Natural killer cell (primary cell): ENCODE measurements around the gene SDC3. TPM values are rescaled to one million over a fixed set of nuclear protein-coding genes. Genes with fewer than 3 reads are reported as not detected.

Experiments used
- ATAC-seq, 3 donors: fragments of 150-1000 bp in 2 of 3; fragments of 200-7000 bp in 1 of 3; cut with Tn5 transposase; 1 replicate in 1 of 3; 2 replicates in 2 of 3; pipeline ENCODE4 v1.10.0; 2021; ENCODE audit warnings: mild to moderate bottlenecking in 2 of 3, moderate library complexity in 2 of 3
- DNase-seq, 2 donors: peaks; one replicate each; pipeline versions ENCODE4 v3.0.0 to v3.0.0-alpha.2; 2013 to 2021; ENCODE audit warnings: mixed read lengths in 1 of 2
- H3K27ac ChIP-seq: one replicate; pipeline ENCODE4 v1.5.1; 2013; ENCODE audit warnings: mild to moderate bottlenecking, low read length
- H3K27me3 ChIP-seq: one replicate; pipeline ENCODE4 v1.6.1; 2013; ENCODE audit warnings: low read length; ENCODE audit not compliant: control insufficient read depth, insufficient read depth
- H3K36me3 ChIP-seq: one replicate; pipeline ENCODE4 v1.6.1; 2013; ENCODE audit warnings: low read length; ENCODE audit not compliant: control insufficient read depth, insufficient read depth
- H3K4me1 ChIP-seq: one replicate; pipeline ENCODE4 v1.6.1; 2013; ENCODE audit warnings: low read length; ENCODE audit not compliant: control insufficient read depth, insufficient read depth
- H3K4me3 ChIP-seq: one replicate; pipeline ENCODE4 v1.5.1; 2013; ENCODE audit warnings: low read length
- H3K9me3 ChIP-seq: one replicate; pipeline ENCODE4 v1.6.1; 2013; ENCODE audit warnings: low read length; ENCODE audit not compliant: control insufficient read depth, insufficient read depth
- H3K27ac Mint-ChIP-seq, 2 donors: one replicate each; pipeline ENCODE4 v1.8.0; 2022; ENCODE audit warnings: mild to moderate bottlenecking in 2 of 2, mixed read lengths in 2 of 2, moderate library complexity in 1 of 2
- H3K27me3 Mint-ChIP-seq, 2 donors: one replicate each; pipeline ENCODE4 v1.8.0; 2022; ENCODE audit warnings: low read depth in 2 of 2, mixed read lengths in 2 of 2
- H3K36me3 Mint-ChIP-seq: one replicate; pipeline ENCODE4 v1.8.0; 2022; ENCODE audit warnings: mixed read lengths
- H3K4me1 Mint-ChIP-seq, 2 donors: one replicate each; pipeline ENCODE4 v1.8.0; 2022; ENCODE audit warnings: mixed read lengths in 2 of 2
- H3K4me3 Mint-ChIP-seq: one replicate; pipeline ENCODE4 v1.8.0; 2022; ENCODE audit warnings: mild to moderate bottlenecking, moderate library complexity, mixed read lengths
- H3K9me3 Mint-ChIP-seq, 2 donors: one replicate each; pipeline ENCODE4 v1.8.0; 2022; ENCODE audit warnings: mixed read lengths in 2 of 2
- WGBS: methylation state at CpG from one replicate; pipeline ENCODE4 v1.1.7; 2013; ENCODE audit warnings: missing lambda C conversion rate; ENCODE audit not compliant: insufficient coverage; 5-methylcytosine and 5-hydroxymethylcytosine counted together
- intact Hi-C: fragments of 100-400 bp; cut with micrococcal nuclease; formaldehyde crosslinking; loops from one replicate; pipeline ENCODE4 v1.14.2; 2022
- total RNA-seq, 4 donors: library from RNA; stranded (reverse); fragments of 120-200 nt in 1 of 4; gene quantifications; one replicate each; pipeline versions ENCODE4 v1.2.3 to v1.2.4, GENCODE V29; 2013 to 2022
- TF ChIP-seq, protein P1 (sequence below): fragments of 200-600 bp; IDR thresholded peaks from one replicate; pipeline ENCODE4 v1.8.0; 2022; ENCODE audit warnings: antibody characterized with exemption

The SDC3 gene
- total RNA-seq, 3 donors from 2014 or later (not counting 1 experiment from before 2014, with no cell fraction given) = 0.33 to 0.63 TPM; not detected in 1

DNA sequence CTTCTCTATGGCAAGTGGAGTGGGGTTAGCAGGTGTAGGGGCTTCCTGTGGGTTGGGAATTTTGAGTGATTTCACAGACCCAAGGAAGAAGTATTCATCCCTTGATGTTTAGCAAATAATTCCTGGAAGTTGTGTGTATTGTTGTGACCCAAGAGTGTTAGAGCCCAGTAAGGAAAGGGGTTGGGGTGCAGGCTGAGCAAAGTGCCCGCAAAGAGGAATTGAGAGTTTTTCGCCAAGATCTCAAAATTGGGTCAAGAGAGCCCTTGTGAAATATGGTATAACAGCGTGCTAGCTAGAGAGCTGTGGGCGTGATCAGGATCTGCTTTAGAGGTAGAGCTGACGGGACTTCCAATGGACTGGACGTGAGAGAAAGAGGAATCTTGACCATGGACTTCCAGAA lies 78.0 kb downstream of the SDC3 start:
- H3K4me1 Mint-ChIP-seq = no peaks in the 10 kb centered on the region
- no peaks in the 10 kb centered on the region for H3K36me3 Mint-ChIP-seq
- Histone ChIP-seq H3K9me3 (no peaks in the 10 kb centered on the region), H3K4me3 (no peak overlapping the region), H3K27me3 (no peaks in the 10 kb centered on the region), H3K4me1 (no peaks in the 10 kb centered on the region), H3K36me3 (no peaks in the 10 kb centered on the region), H3K27ac (no peak overlapping the region)
- no peak overlapping the region for H3K4me3 Mint-ChIP-seq
- DNase-seq = no peak
- TF ChIP-seq, protein P1, sequence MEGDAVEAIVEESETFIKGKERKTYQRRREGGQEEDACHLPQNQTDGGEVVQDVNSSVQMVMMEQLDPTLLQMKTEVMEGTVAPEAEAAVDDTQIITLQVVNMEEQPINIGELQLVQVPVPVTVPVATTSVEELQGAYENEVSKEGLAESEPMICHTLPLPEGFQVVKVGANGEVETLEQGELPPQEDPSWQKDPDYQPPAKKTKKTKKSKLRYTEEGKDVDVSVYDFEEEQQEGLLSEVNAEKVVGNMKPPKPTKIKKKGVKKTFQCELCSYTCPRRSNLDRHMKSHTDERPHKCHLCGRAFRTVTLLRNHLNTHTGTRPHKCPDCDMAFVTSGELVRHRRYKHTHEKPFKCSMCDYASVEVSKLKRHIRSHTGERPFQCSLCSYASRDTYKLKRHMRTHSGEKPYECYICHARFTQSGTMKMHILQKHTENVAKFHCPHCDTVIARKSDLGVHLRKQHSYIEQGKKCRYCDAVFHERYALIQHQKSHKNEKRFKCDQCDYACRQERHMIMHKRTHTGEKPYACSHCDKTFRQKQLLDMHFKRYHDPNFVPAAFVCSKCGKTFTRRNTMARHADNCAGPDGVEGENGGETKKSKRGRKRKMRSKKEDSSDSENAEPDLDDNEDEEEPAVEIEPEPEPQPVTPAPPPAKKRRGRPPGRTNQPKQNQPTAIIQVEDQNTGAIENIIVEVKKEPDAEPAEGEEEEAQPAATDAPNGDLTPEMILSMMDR = no peak
- H3K9me3 Mint-ChIP-seq = no peaks in the 10 kb centered on the region
- 78% methylated on average over 6 of the region's 6 CpGs for WGBS
- no peak for ATAC-seq
- no peak overlapping the region for H3K27ac Mint-ChIP-seq
- intact Hi-C loops = no loop called here
- peaks cover 27 to 51% of the 10 kb centered on the region in 2 donors for H3K27me3 Mint-ChIP-seq

DNA sequence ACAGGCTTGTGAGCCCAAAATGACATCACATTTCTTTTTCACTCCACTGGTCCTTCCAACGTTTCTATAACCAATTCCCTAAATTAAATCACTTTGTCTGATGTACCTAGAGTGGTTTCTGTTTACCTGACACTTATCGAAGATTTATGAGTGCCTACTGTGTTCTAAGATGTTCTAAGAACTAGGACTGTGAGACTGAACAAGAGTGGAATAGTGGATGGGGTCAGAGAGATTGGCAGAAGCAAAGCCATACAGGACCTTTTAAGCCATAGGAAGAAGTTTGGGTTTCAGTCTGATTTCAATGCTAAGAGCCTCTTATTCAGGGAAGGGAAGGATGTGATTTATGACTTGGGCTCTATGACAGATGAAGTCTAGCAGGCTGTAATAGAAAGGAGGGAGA lies 78.7 kb downstream of the SDC3 start:
- no peaks in the 10 kb centered on the region for H3K36me3 ChIP-seq
- TF ChIP-seq, protein P1 = no peak
- H3K4me1 ChIP-seq = peaks cover 2% of the 10 kb centered on the region
- peaks cover 3% of the 10 kb centered on the region for H3K27me3 ChIP-seq
- Mint-ChIP-seq H3K4me3 (no peak overlapping the region), H3K9me3 (no peaks in the 10 kb centered on the region), H3K4me1 (peaks cover 0 to 6% of the 10 kb centered on the region in 2 donors), H3K27me3 (peaks cover 34 to 55% of the 10 kb centered on the region in 2 donors), H3K27ac (no peak overlapping the region), H3K36me3 (no peaks in the 10 kb centered on the region)
- H3K27ac ChIP-seq = no peak overlapping the region
- intact Hi-C loops = no loop called here
- DNase-seq = no peak
- H3K4me3 ChIP-seq = no peak overlapping the region
- WGBS = 92% methylated on average over 1 of the region's 2 CpGs
- ATAC-seq = no peak
- H3K9me3 ChIP-seq = no peaks in the 10 kb centered on the region

DNA sequence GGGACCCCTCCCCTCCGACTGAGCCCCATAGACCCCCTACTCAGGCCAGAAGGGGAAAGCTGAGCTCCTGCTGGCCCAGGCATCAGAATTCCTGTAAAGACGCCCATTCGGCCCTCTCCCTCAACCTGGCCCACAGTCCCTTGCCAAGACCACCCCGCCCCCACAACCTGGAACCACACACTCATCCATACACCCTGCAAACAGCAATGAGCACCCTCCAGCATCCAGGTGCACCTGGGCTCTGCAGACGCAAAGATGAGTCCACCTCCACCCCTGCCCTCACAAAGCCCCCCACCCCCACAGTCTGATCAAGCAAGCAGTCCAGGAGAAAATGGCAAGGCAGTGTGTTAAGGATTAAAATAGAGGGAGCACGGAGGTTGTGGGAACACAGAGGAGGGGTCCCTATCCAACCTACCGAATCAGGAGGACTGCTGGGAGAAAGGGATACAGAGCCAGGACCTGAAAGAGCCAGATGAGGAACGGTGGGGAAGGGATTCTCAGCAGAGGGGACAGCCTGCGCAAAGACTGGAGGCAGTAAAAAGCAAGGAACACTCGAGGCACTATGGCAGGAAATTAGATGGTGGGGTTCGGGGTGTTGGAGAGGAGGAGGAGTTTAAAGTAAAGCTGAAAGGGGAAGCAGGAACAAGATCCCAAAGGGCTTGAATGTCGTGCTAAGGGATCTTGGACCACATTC lies 83.7 kb downstream of the SDC3 start:
- H3K36me3 Mint-ChIP-seq = no peaks in the 10 kb centered on the region
- no peak for ATAC-seq
- peak overlapping the region; percentile 35 for H3K4me3 Mint-ChIP-seq
- no peak overlapping the region for H3K27ac Mint-ChIP-seq
- H3K36me3 ChIP-seq = no peaks in the 10 kb centered on the region
- peaks cover 42 to 53% of the 10 kb centered on the region in 2 donors for H3K27me3 Mint-ChIP-seq
- intact Hi-C loops = no loop called here
- H3K27me3 ChIP-seq = peaks cover 15% of the 10 kb centered on the region
- H3K9me3 Mint-ChIP-seq = no peaks in the 10 kb centered on the region
- peaks cover 23% of the 10 kb centered on the region for H3K4me1 ChIP-seq
- no peak overlapping the region for H3K27ac ChIP-seq
- TF ChIP-seq, protein P1 = no peak
- no peak overlapping the region for H3K4me3 ChIP-seq
- H3K4me1 Mint-ChIP-seq = peaks cover 15 to 26% of the 10 kb centered on the region in 2 donors
- no peaks in the 10 kb centered on the region for H3K9me3 ChIP-seq
- WGBS = 20% methylated on average over 12 of the region's 12 CpGs
- DNase-seq = no peak
